Nephron (organoid): ENCODE results near the gene NEO1.

Source experiments
- H3K27ac Mint-ChIP-seq, 3 experiments: 2 replicates each; pipeline ENCODE4 v1.8.0; 2020; ENCODE audit warnings: mixed read lengths in 3 of 3, mild to moderate bottlenecking in 2 of 3, moderate library complexity in 1 of 3
- H3K27me3 Mint-ChIP-seq: 2 replicates; pipeline ENCODE4 v1.8.0; 2021; ENCODE audit warnings: low read depth, mild to moderate bottlenecking, moderate library complexity, mixed read lengths
- H3K36me3 Mint-ChIP-seq: 2 replicates; pipeline ENCODE4 v1.8.0; 2020; ENCODE audit warnings: low read depth, mixed read lengths
- H3K4me1 Mint-ChIP-seq: 2 replicates; pipeline ENCODE4 v1.8.0; 2020; ENCODE audit warnings: mixed read lengths
- H3K4me3 Mint-ChIP-seq, 3 experiments: 2 replicates each; pipeline ENCODE4 v1.8.0; 2020; ENCODE audit warnings: mild to moderate bottlenecking in 3 of 3, mixed read lengths in 3 of 3, moderate library complexity in 2 of 3
- H3K9me3 Mint-ChIP-seq: 2 replicates; pipeline ENCODE4 v1.8.0; 2020; ENCODE audit warnings: mixed read lengths
- CTCF ChIP-seq, 3 experiments: fragments of 200-600 bp; sonication (generic); IDR thresholded peaks; one replicate each; pipeline ENCODE4 v1.5.0; 2021; ENCODE audit warnings: antibody characterized with exemption in 3 of 3; ENCODE audit not compliant: unreplicated experiment in 3 of 3

Gene NEO1

GRCh38 chr15:73305331-73306211 is 253.3 kb downstream of the NEO1 start:
- H3K27ac Mint-ChIP-seq: peak overlapping the region in 1 of 3 experiments; percentile 26
- H3K36me3 Mint-ChIP-seq: peaks cover 29% of the 10 kb centered on the region
- H3K4me3 Mint-ChIP-seq: no peak overlapping the region
- H3K9me3 Mint-ChIP-seq: no peaks in the 10 kb centered on the region
- peak; percentile 60 to 68 (median 64) for TF ChIP-seq CTCF (IDR thresholded peaks at IDR 0.05; ENCODE audit: unreplicated experiment in 3 of 3)
- no peaks in the 10 kb centered on the region for H3K27me3 Mint-ChIP-seq
- H3K4me1 Mint-ChIP-seq: peaks cover 6% of the 10 kb centered on the region

DNA sequence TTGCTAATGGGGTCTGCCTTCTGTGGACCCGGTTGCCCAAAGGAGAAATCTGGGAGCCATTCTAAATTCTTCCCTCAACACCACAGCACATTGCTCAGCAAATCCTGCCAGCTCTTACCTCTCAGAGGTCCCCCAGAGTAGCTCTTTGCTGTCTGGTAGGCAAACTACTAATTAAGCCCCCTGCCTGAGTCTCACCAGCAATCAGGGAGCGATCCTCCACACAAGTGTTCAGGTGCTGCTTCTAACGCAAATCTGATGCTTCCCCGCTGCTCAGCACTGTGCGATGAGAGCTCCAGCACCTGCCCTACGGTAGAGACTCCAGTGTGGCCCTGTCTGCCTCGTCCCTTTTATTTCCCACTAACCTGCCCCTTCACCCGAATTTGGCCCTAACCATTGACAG is 256.0 kb downstream of the NEO1 start:
- H3K27ac Mint-ChIP-seq: no peak overlapping the region
- no peak overlapping the region for H3K4me3 Mint-ChIP-seq
- no peaks in the 10 kb centered on the region for H3K27me3 Mint-ChIP-seq
- peaks cover 6% of the 10 kb centered on the region for H3K4me1 Mint-ChIP-seq
- no peak for TF ChIP-seq CTCF (IDR thresholded peaks at IDR 0.05; ENCODE audit: unreplicated experiment in 3 of 3)
- H3K36me3 Mint-ChIP-seq: peaks cover 25% of the 10 kb centered on the region
- no peaks in the 10 kb centered on the region for H3K9me3 Mint-ChIP-seq

GRCh38 chr15:73313861-73314260 is 261.6 kb downstream of the NEO1 start:
- H3K36me3 Mint-ChIP-seq: peaks cover 13% of the 10 kb centered on the region
- H3K9me3 Mint-ChIP-seq: no peaks in the 10 kb centered on the region
- no peak overlapping the region for H3K27ac Mint-ChIP-seq
- H3K27me3 Mint-ChIP-seq: peaks cover 6% of the 10 kb centered on the region
- TF ChIP-seq CTCF (IDR thresholded peaks at IDR 0.05; ENCODE audit: unreplicated experiment in 3 of 3): no peak
- no peaks in the 10 kb centered on the region for H3K4me1 Mint-ChIP-seq
- H3K4me3 Mint-ChIP-seq: no peak overlapping the region

DNA sequence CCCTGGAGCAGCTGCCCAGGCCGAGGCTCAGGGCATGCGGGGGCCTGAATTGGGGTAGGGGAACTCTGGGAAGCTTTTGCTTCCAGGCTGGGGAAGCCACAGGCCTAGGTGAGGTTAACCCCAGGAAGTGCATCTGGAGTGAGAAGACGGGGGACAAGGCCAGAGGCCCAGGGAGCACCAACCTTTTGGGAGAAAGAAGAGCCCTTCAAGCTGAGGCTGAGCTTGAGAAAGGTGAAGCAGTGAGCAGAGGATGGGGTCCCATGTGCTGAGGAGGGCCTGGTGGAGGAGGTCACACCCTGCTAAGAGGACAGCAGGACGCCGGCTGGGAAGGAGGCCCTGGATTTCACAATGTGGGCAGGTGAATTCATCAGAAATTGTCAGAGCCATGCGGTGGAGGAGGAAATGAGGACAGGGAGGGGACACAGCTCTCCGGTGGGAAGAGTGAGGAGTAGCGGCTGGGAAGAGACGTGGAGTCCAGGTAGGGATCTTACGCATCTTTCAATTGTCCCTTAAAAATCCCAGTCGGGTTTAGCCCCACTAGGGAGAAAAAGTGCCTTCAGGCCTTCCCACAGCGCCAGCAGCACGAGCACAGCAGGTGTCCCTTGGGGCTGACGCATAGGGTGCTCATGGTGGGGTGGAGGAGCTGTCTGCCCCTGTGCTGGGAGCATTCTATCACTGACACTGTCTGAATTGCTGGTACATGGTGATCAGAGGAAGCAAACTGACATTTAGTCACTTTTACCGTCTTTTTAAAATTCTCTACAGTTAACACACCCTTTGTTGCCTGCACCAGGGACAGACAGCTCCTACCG is 265.6 kb downstream of the NEO1 start:
- peaks cover 16% of the 10 kb centered on the region for H3K27me3 Mint-ChIP-seq
- no peak for TF ChIP-seq CTCF (IDR thresholded peaks at IDR 0.05; ENCODE audit: unreplicated experiment in 3 of 3)
- H3K27ac Mint-ChIP-seq: no peak overlapping the region
- H3K9me3 Mint-ChIP-seq: no peaks in the 10 kb centered on the region
- H3K4me1 Mint-ChIP-seq: no peaks in the 10 kb centered on the region
- peaks cover under 1% of the 10 kb centered on the region for H3K36me3 Mint-ChIP-seq
- no peak overlapping the region for H3K4me3 Mint-ChIP-seq

GRCh38 chr15:73318463-73319351 is 266.4 kb downstream of the NEO1 start:
- Mint-ChIP-seq H3K27ac (no peak overlapping the region), H3K36me3 (no peaks in the 10 kb centered on the region), H3K9me3 (no peaks in the 10 kb centered on the region), H3K27me3 (peaks cover 16% of the 10 kb centered on the region), H3K4me3 (no peak overlapping the region), H3K4me1 (no peaks in the 10 kb centered on the region)
- no peak for TF ChIP-seq CTCF (IDR thresholded peaks at IDR 0.05; ENCODE audit: unreplicated experiment in 3 of 3)
